Measurements from ENCODE around the gene TMEM233. TPM values are rescaled to one million over a fixed set of nuclear protein-coding genes. Genes with fewer than 3 reads are reported as not detected.
A peak's percentile ranks its signal among the peaks of the same experiment; 100 is the strongest.

The TMEM233 gene
- polyA plus RNA-seq, 2 donors = 0.04 to 0.07 TPM

GRCh38 chr12:119665164-119665929 lies 71.8 kb downstream of the TMEM233 start:
- no peaks in the 10 kb centered on the region for H3K9me3 ChIP-seq (ENCODE audit: control insufficient read depth in 2 of 2, insufficient read depth in 1 of 2, low read depth in 1 of 2, low read length in 1 of 2)
- no peaks in the 10 kb centered on the region for H3K4me1 ChIP-seq (ENCODE audit: control insufficient read depth in 2 of 2, insufficient read depth in 2 of 2, low read length in 1 of 2)
- no peaks in the 10 kb centered on the region for H3K36me3 ChIP-seq (ENCODE audit: control insufficient read depth in 2 of 2, insufficient read depth in 2 of 2, low read length in 1 of 2)
- H3K27me3 ChIP-seq (ENCODE audit: control insufficient read depth in 1 of 2, insufficient read depth in 2 of 2, low read length in 2 of 2) = no peaks in the 10 kb centered on the region
- H3K4me3 ChIP-seq (ENCODE audit: low read depth in 1 of 2, low read length in 2 of 2) = no peak overlapping the region
- H3K27ac ChIP-seq (ENCODE audit: low read depth in 2 of 2, low read length in 1 of 2) = no peak overlapping the region
- WGBS, 2 donors = 91 to 93% methylated on average over 4 of the region's 4 CpGs

- Histone ChIP-seq H3K27ac (ENCODE audit: low read depth in 2 of 2, low read length in 1 of 2) (no peak overlapping the region), H3K27me3 (ENCODE audit: control insufficient read depth in 1 of 2, insufficient read depth in 2 of 2, low read length in 2 of 2) (no peaks in the 10 kb centered on the region)
Observed at GRCh38 chr12:119666226-119666795, 72.7 kb downstream of the TMEM233 start.

GRCh38 chr12:119666900-119667576 lies 73.5 kb downstream of the TMEM233 start:
- 13 to 14% methylated on average over 9 of the region's 9 CpGs for WGBS, 2 donors
- H3K36me3 ChIP-seq (ENCODE audit: control insufficient read depth in 2 of 2, insufficient read depth in 2 of 2, low read length in 1 of 2) = no peaks in the 10 kb centered on the region
- H3K4me1 ChIP-seq (ENCODE audit: control insufficient read depth in 2 of 2, insufficient read depth in 2 of 2, low read length in 1 of 2) = no peaks in the 10 kb centered on the region
- no peak overlapping the region for H3K27ac ChIP-seq (ENCODE audit: low read depth in 2 of 2, low read length in 1 of 2)
- no peaks in the 10 kb centered on the region for H3K27me3 ChIP-seq (ENCODE audit: control insufficient read depth in 1 of 2, insufficient read depth in 2 of 2, low read length in 2 of 2)
- H3K4me3 ChIP-seq (ENCODE audit: low read depth in 1 of 2, low read length in 2 of 2) = peak overlapping the region; percentile 91 to 98
- no peaks in the 10 kb centered on the region for H3K9me3 ChIP-seq (ENCODE audit: control insufficient read depth in 2 of 2, insufficient read depth in 1 of 2, low read depth in 1 of 2, low read length in 1 of 2)

More at GRCh38 chr12:119666226-119666795, 72.7 kb downstream of the TMEM233 start:
- Histone ChIP-seq H3K36me3 (ENCODE audit: control insufficient read depth in 2 of 2, insufficient read depth in 2 of 2, low read length in 1 of 2) (no peaks in the 10 kb centered on the region), H3K9me3 (ENCODE audit: control insufficient read depth in 2 of 2, insufficient read depth in 1 of 2, low read depth in 1 of 2, low read length in 1 of 2) (no peaks in the 10 kb centered on the region), H3K4me3 (ENCODE audit: low read depth in 1 of 2, low read length in 2 of 2) (no peak overlapping the region), H3K4me1 (ENCODE audit: control insufficient read depth in 2 of 2, insufficient read depth in 2 of 2, low read length in 1 of 2) (no peaks in the 10 kb centered on the region)
- whole genome bisulfite sequencing, 2 donors = 72 to 79% methylated on average over 2 of the region's 2 CpGs

GRCh38 chr12:119667577-119668323 lies 74.2 kb downstream of the TMEM233 start, which contains the start of gene PRKAB1:
Gene PRKAB1 (plus strand): TSS chr12:119668133. CDS start chr12:119668245, 112 bp downstream.
- WGBS, 2 donors = 0 to 1% methylated on average over 66 to 69 of the region's 69 CpGs
- Histone ChIP-seq H3K27me3 (ENCODE audit: control insufficient read depth in 1 of 2, insufficient read depth in 2 of 2, low read length in 2 of 2) (no peaks in the 10 kb centered on the region), H3K27ac (ENCODE audit: low read depth in 2 of 2, low read length in 1 of 2) (peak within 1 kb of the TSS; percentile 100), H3K4me3 (ENCODE audit: low read depth in 1 of 2, low read length in 2 of 2) (peak within 1 kb of the TSS; percentile 91 to 98), H3K36me3 (ENCODE audit: control insufficient read depth in 2 of 2, insufficient read depth in 2 of 2, low read length in 1 of 2) (no peaks in the 10 kb centered on the region), H3K4me1 (ENCODE audit: control insufficient read depth in 2 of 2, insufficient read depth in 2 of 2, low read length in 1 of 2) (no peaks in the 10 kb centered on the region), H3K9me3 (ENCODE audit: control insufficient read depth in 2 of 2, insufficient read depth in 1 of 2, low read depth in 1 of 2, low read length in 1 of 2) (no peaks in the 10 kb centered on the region)

GRCh38 chr12:119668324-119668841 lies 74.8 kb downstream of the TMEM233 start:
- H3K9me3 ChIP-seq (ENCODE audit: control insufficient read depth in 2 of 2, insufficient read depth in 1 of 2, low read depth in 1 of 2, low read length in 1 of 2) = no peaks in the 10 kb centered on the region
- no peaks in the 10 kb centered on the region for H3K27me3 ChIP-seq (ENCODE audit: control insufficient read depth in 1 of 2, insufficient read depth in 2 of 2, low read length in 2 of 2)
- H3K4me3 ChIP-seq (ENCODE audit: low read depth in 1 of 2, low read length in 2 of 2) = peak overlapping the region; percentile 91 to 98
- no peaks in the 10 kb centered on the region for H3K36me3 ChIP-seq (ENCODE audit: control insufficient read depth in 2 of 2, insufficient read depth in 2 of 2, low read length in 1 of 2)
- H3K27ac ChIP-seq (ENCODE audit: low read depth in 2 of 2, low read length in 1 of 2) = peak overlapping the region; percentile 100
- WGBS, 2 donors = 2 to 4% methylated on average over 14 of the region's 14 CpGs
- no peaks in the 10 kb centered on the region for H3K4me1 ChIP-seq (ENCODE audit: control insufficient read depth in 2 of 2, insufficient read depth in 2 of 2, low read length in 1 of 2)

- H3K9me3 ChIP-seq (ENCODE audit: control insufficient read depth in 2 of 2, insufficient read depth in 1 of 2, low read depth in 1 of 2, low read length in 1 of 2) = no peaks in the 10 kb centered on the region
- H3K27me3 ChIP-seq (ENCODE audit: control insufficient read depth in 1 of 2, insufficient read depth in 2 of 2, low read length in 2 of 2) = no peaks in the 10 kb centered on the region
- 32 to 39% methylated on average over 11 of the region's 11 CpGs for WGBS, 2 donors
- peak overlapping the region; percentile 81 to 96 for H3K27ac ChIP-seq (ENCODE audit: low read depth in 2 of 2, low read length in 1 of 2)
- H3K36me3 ChIP-seq (ENCODE audit: control insufficient read depth in 2 of 2, insufficient read depth in 2 of 2, low read length in 1 of 2) = peaks cover 6 to 12% of the 10 kb centered on the region in 2 donors
- H3K4me3 ChIP-seq (ENCODE audit: low read depth in 1 of 2, low read length in 2 of 2) = peak overlapping the region; percentile 20 to 91
- H3K4me1 ChIP-seq (ENCODE audit: control insufficient read depth in 2 of 2, insufficient read depth in 2 of 2, low read length in 1 of 2) = no peaks in the 10 kb centered on the region
Observed at GRCh38 chr12:119669744-119670472, 76.3 kb downstream of the TMEM233 start.

GRCh38 chr12:119671070-119671469 lies 77.5 kb downstream of the TMEM233 start:
- Histone ChIP-seq H3K27ac (ENCODE audit: low read depth in 2 of 2, low read length in 1 of 2) (peak overlapping the region; percentile 62 to 81), H3K36me3 (ENCODE audit: control insufficient read depth in 2 of 2, insufficient read depth in 2 of 2, low read length in 1 of 2) (peaks cover 6 to 17% of the 10 kb centered on the region in 2 donors)

GRCh38 chr12:119672194-119672593 lies 78.6 kb downstream of the TMEM233 start:
- Histone ChIP-seq H3K4me1 (ENCODE audit: control insufficient read depth in 2 of 2, insufficient read depth in 2 of 2, low read length in 1 of 2) (no peaks in the 10 kb centered on the region), H3K36me3 (ENCODE audit: control insufficient read depth in 2 of 2, insufficient read depth in 2 of 2, low read length in 1 of 2) (peaks cover 8 to 26% of the 10 kb centered on the region in 2 donors)
- WGBS, 2 donors = 86 to 87% methylated on average over 8 of the region's 8 CpGs

More at GRCh38 chr12:119671070-119671469, 77.5 kb downstream of the TMEM233 start:
- no peaks in the 10 kb centered on the region for H3K27me3 ChIP-seq (ENCODE audit: control insufficient read depth in 1 of 2, insufficient read depth in 2 of 2, low read length in 2 of 2)
- WGBS, 2 donors = 70 to 71% methylated on average over 3 of the region's 3 CpGs
- no peaks in the 10 kb centered on the region for H3K9me3 ChIP-seq (ENCODE audit: control insufficient read depth in 2 of 2, insufficient read depth in 1 of 2, low read depth in 1 of 2, low read length in 1 of 2)
- H3K4me1 ChIP-seq (ENCODE audit: control insufficient read depth in 2 of 2, insufficient read depth in 2 of 2, low read length in 1 of 2) = no peaks in the 10 kb centered on the region
- H3K4me3 ChIP-seq (ENCODE audit: low read depth in 1 of 2, low read length in 2 of 2) = no peak overlapping the region

More at GRCh38 chr12:119672194-119672593, 78.6 kb downstream of the TMEM233 start:
- Histone ChIP-seq H3K4me3 (ENCODE audit: low read depth in 1 of 2, low read length in 2 of 2) (no peak overlapping the region), H3K27me3 (ENCODE audit: control insufficient read depth in 1 of 2, insufficient read depth in 2 of 2, low read length in 2 of 2) (no peaks in the 10 kb centered on the region), H3K27ac (ENCODE audit: low read depth in 2 of 2, low read length in 1 of 2) (peak overlapping the region; percentile 47 to 74), H3K9me3 (ENCODE audit: control insufficient read depth in 2 of 2, insufficient read depth in 1 of 2, low read depth in 1 of 2, low read length in 1 of 2) (no peaks in the 10 kb centered on the region)

Data from esophagus (tissue), 2 donors.